Calu3 (cell line): ENCODE data around the gene PIH1D1. TPM values are rescaled to one million over a fixed set of nuclear protein-coding genes. Genes with fewer than 3 reads are reported as not detected.

Source experiments
- BruUV-seq: library from RNA; stranded (reverse); fragments of 400-500 nt; replicated peaks from 2 replicates; lab custom pipeline; 2021; lab: Mats Ljungman, UMichigan
- CTCF ChIA-PET: fragments of 300-600 bp; sonication (Branson Sonifier 250); formaldehyde crosslinking; loops from one replicate; lab custom pipeline; 2022; ENCODE audit warnings: antibody characterized with exemption; lab: Charles Lee
- DNase-seq: peaks from one replicate; pipeline ENCODE4 v3.0.0; 2022
- H3K27ac Mint-ChIP-seq: one replicate; pipeline ENCODE4 v1.8.0; 2022; ENCODE audit warnings: mixed read lengths; ENCODE audit not compliant: unreplicated experiment
- H3K27me3 Mint-ChIP-seq: one replicate; pipeline ENCODE4 v1.8.0; 2022; ENCODE audit warnings: mixed read lengths; ENCODE audit not compliant: unreplicated experiment
- H3K36me3 Mint-ChIP-seq: one replicate; pipeline ENCODE4 v1.8.0; 2022; ENCODE audit warnings: mild to moderate bottlenecking, moderate library complexity, mixed read lengths; ENCODE audit not compliant: insufficient read depth, unreplicated experiment
- H3K4me1 Mint-ChIP-seq: one replicate; pipeline ENCODE4 v1.8.0; 2022; ENCODE audit warnings: mild to moderate bottlenecking, low read depth, mixed read lengths; ENCODE audit not compliant: unreplicated experiment
- H3K4me3 Mint-ChIP-seq: one replicate; pipeline ENCODE4 v1.8.0; 2022; ENCODE audit warnings: mild to moderate bottlenecking, low read depth, moderate library complexity, mixed read lengths; ENCODE audit not compliant: unreplicated experiment
- H3K9me3 Mint-ChIP-seq: one replicate; pipeline ENCODE4 v1.8.0; 2022; ENCODE audit warnings: low read depth, mixed read lengths; ENCODE audit not compliant: unreplicated experiment
- CTCF ChIP-seq: fragments of 200-600 bp; IDR thresholded peaks from one replicate; pipeline ENCODE4 v1.8.0; 2022; ENCODE audit warnings: antibody characterized with exemption; ENCODE audit not compliant: unreplicated experiment
- intact Hi-C: fragments of 100-400 bp; cut with micrococcal nuclease; formaldehyde crosslinking; loops from one replicate; pipeline ENCODE4 v1.10.0; 2022; ENCODE audit not compliant: unreplicated experiment
- total RNA-seq: library from RNA; stranded (reverse); gene quantifications from 2 replicates; pipeline ENCODE4 v1.2.3, GENCODE V29; 2022

The PIH1D1 gene
- total RNA-seq, 1 experiment from 2014 or later = 141 TPM

- DNase-seq = no peak
- CTCF ChIA-PET = interaction anchor here (0.5 kb wide), 1 partner anchor 893 kb away, joined by 3 read pairs; no protein-coding TSS in a partner anchor
- Mint-ChIP-seq H3K27me3 (peaks cover 100% of the 10 kb centered on the region), H3K36me3 (peaks cover 5% of the 10 kb centered on the region), H3K4me1 (peaks cover 30% of the 10 kb centered on the region), H3K4me3 (no peak overlapping the region), H3K27ac (no peak overlapping the region), H3K9me3 (no peaks in the 10 kb centered on the region)
- no peak for TF ChIP-seq CTCF
- BruUV-seq = no TSS peak
- intact Hi-C loops = no loop called here
Observed at GRCh38 chr19:49421039-49421877, 30.4 kb downstream of the PIH1D1 start.

- intact Hi-C loops = no loop called here
Observed at GRCh38 chr19:49420227-49420626, 31.4 kb downstream of the PIH1D1 start.

GRCh38 chr19:49419173-49419572, 32.4 kb downstream of the PIH1D1 start:
- intact Hi-C loops = no loop called here
- BruUV-seq = no TSS peak
- no peak for DNase-seq
- TF ChIP-seq CTCF = no peak
- CTCF ChIA-PET = interaction anchor here (2.6 kb wide), 1 partner anchor 23 kb away, joined by 5 read pairs; no protein-coding TSS in a partner anchor
- peaks cover 20% of the 10 kb centered on the region for H3K4me1 Mint-ChIP-seq
- H3K4me3 Mint-ChIP-seq = no peak overlapping the region
- peaks cover 100% of the 10 kb centered on the region for H3K27me3 Mint-ChIP-seq
- H3K36me3 Mint-ChIP-seq = peaks cover 5% of the 10 kb centered on the region
- H3K9me3 Mint-ChIP-seq = no peaks in the 10 kb centered on the region
- H3K27ac Mint-ChIP-seq = no peak overlapping the region

More at GRCh38 chr19:49420227-49420626, 31.4 kb downstream of the PIH1D1 start:
- peaks cover 20% of the 10 kb centered on the region for H3K4me1 Mint-ChIP-seq
- TF ChIP-seq CTCF = no peak
- peaks cover 100% of the 10 kb centered on the region for H3K27me3 Mint-ChIP-seq
- H3K9me3 Mint-ChIP-seq = no peaks in the 10 kb centered on the region
- no TSS peak for BruUV-seq
- peaks cover 5% of the 10 kb centered on the region for H3K36me3 Mint-ChIP-seq
- DNase-seq = no peak
- H3K4me3 Mint-ChIP-seq = no peak overlapping the region
- no peak overlapping the region for H3K27ac Mint-ChIP-seq
- CTCF ChIA-PET = interaction anchor here (0.5 kb wide), 1 partner anchor 894 kb away, joined by 3 read pairs; no protein-coding TSS in a partner anchor

GRCh38 chr19:49418511-49418910, 33.1 kb downstream of the PIH1D1 start:
- intact Hi-C loops = no loop called here
- Mint-ChIP-seq H3K9me3 (no peaks in the 10 kb centered on the region), H3K27ac (no peak overlapping the region), H3K4me1 (peaks cover 15% of the 10 kb centered on the region), H3K27me3 (peaks cover 100% of the 10 kb centered on the region), H3K36me3 (peaks cover 5% of the 10 kb centered on the region), H3K4me3 (no peak overlapping the region)
- CTCF ChIA-PET = interaction anchor here (2.6 kb wide), 1 partner anchor 24 kb away, joined by 5 read pairs; no protein-coding TSS in a partner anchor
- DNase-seq = no peak
- BruUV-seq = no TSS peak
- no peak for TF ChIP-seq CTCF
